GM18868 (cell line): ENCODE data around the gene PRSS8.
"Not testable (repeated sequence)": the region's sequence is repeated elsewhere in the genome, so short reads cannot be mapped to it uniquely, and the experiment has no call there.

Experiments
- ATAC-seq: cut with Tn5 transposase; IDR thresholded peaks from one replicate; pipeline ENCODE4 v1.9.1; 2021; ENCODE audit warnings: mild to moderate bottlenecking, moderate library complexity; ENCODE audit not compliant: unreplicated experiment

The PRSS8 gene

DNA sequence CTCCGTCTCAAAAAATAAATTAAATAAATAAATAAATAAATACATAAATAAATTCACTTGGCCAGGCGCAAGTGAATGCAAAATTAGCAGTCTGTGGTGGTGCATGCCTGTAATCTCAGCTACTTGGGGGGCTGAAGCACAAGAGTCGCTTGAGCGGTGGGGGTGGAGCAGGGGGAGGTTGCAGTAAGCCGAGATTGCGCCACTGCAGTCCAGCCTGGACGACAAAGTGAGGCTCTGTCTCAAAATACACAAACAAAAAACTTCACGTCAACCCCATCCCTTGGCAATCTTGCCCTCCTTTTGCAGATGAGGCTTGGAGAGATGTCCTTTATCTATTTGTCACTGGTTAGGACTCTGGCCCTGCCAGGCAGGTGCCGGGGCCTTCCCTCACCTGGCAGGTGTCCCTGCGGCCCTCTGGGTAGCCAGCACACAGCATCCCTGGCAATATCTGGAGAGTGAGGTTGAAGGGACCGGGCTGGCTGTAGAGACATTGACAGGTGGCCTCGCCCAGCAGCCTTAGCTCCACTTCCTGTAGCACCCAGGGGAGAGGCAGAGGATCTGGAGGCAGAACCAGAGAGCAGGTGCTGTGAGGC lies 10.0 kb upstream of the PRSS8 start:
- ATAC-seq, result no peak

DNA sequence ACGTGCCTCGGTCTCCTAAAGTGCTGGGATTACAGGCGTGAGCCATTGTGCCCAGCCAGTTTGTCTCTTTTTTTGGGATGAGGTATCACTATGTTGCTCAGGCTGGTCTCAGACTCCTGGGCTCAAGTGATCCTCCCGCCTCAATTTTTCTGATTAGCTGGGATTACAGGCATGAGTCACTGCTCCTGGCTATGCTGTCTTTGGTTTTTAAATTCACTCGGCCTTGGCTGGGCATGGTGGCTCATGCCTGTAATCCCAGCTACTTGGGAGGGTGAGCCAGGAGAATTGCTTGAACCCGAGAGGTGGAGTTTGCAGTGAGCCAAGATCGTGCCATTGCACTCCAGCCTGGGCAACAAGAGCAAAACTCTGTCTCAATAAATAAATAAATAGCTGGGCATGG lies 8.9 kb upstream of the PRSS8 start:
- not testable (repeated sequence) for ATAC-seq

- ATAC-seq, result no peak
These were observed 8.2 kb upstream of the PRSS8 start for GRCh38 chr16:31143694-31144148.

DNA sequence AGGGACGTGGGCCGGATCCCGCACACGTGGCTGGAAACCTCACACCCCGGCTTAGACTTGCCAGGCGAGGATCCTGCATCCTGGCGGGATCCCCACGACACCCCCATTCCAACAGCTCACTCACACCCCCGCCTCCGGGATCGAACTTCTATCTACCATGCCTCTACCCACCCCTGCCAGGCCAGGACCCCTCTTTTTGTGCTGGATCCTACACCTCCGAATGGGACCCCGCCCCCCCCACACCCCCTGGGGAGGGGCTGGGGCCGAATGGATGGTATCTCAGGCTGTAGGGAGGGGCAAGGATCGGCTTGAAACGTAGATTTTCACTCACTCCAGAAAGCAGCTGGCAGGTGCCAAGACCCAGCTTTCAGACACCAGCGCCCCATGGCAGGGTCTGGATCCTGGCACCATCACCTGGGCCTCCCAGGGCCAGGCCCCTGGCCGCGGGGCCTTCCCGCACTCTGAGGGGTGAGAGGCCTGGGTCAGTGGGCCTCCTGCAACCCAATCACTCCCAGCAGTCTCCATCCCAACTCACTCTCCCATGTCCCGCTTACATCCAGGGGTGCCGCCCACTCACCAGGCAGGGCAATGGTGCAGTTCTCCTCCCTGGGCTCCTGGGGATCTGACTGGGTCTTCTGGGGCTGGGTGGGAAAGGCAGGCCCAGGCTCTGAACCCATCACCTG lies 7.6 kb upstream of the PRSS8 start:
- ATAC-seq, result no peak

- ATAC-seq, result peak; percentile 86
These were observed 6.8 kb upstream of the PRSS8 start for GRCh38 chr16:31142109-31143010.

DNA sequence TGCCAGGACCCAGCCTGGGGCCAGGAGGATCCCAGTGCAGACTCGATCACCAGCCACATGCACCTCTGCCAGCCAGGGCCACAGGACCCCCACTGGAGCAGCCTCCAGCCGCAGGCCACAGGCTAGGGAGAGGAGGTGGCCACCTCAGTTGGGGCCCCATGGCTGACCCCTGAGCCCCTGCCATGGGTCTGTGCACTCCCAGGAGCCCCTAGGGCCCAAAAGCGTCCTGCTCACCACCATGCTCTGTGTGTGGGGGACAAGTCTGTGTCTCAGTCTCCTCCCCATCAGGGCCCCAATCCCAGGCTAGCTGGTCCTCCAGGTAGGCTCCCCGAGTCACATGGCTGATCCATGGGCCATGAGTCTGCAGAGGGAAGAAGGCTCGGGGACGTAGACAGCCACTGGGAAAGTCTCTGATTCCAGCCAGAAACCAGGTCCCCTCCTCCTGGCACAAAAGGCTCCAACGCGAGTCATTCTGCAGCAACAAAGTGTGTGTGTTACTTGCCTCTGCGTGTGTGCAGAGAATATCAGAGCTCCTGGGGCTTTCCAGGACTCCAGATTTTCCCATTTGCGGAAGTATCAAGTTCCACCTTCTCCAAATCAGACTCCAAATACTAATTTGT lies 6.1 kb upstream of the PRSS8 start:
- peak; percentile 1 for ATAC-seq

DNA sequence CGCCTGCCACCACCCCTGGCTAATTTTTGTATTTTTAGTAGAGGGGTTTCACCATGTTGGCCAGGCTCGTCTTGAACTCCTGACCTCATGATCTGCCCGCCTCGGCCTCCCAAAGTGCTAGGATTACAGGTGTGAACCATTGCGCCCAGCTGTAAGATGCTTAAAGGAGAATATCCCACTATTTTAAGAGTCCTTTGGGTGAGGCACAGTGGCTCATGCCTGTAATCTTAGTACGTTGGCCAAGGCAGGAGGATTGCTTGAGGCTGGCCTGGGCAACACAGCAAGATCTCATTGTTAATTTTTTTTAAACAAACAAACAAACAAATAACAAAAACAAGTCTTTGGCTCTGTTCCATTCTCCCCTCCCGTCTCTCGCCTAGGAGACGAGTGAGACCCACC lies 5.5 kb upstream of the PRSS8 start:
- not testable (repeated sequence) for ATAC-seq

- ATAC-seq, result no peak
These were observed 3.4 kb upstream of the PRSS8 start for GRCh38 chr16:31138621-31139578.

- ATAC-seq, result not testable (repeated sequence)
These were observed 1.4 kb upstream of the PRSS8 start for GRCh38 chr16:31136822-31137499.

DNA sequence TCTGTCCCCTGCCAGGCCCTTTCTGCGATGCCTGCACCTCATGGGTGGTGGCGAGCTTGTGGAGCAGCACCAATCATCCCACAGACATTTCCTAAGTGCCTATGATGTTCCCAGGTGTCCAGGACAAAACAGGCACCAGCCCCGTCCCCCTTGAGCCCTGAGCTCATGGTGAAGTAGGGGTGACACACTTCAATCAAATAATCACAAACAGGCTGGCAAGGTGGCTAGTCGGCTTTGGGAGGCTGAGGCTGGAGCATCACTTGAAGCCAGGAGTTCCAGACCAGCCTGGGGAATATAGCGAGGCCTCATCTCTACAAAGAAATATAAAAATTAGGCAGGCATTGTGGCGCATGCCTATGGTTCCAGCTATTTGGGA lies 748 bp upstream of the PRSS8 start:
- ATAC-seq, result no peak

DNA sequence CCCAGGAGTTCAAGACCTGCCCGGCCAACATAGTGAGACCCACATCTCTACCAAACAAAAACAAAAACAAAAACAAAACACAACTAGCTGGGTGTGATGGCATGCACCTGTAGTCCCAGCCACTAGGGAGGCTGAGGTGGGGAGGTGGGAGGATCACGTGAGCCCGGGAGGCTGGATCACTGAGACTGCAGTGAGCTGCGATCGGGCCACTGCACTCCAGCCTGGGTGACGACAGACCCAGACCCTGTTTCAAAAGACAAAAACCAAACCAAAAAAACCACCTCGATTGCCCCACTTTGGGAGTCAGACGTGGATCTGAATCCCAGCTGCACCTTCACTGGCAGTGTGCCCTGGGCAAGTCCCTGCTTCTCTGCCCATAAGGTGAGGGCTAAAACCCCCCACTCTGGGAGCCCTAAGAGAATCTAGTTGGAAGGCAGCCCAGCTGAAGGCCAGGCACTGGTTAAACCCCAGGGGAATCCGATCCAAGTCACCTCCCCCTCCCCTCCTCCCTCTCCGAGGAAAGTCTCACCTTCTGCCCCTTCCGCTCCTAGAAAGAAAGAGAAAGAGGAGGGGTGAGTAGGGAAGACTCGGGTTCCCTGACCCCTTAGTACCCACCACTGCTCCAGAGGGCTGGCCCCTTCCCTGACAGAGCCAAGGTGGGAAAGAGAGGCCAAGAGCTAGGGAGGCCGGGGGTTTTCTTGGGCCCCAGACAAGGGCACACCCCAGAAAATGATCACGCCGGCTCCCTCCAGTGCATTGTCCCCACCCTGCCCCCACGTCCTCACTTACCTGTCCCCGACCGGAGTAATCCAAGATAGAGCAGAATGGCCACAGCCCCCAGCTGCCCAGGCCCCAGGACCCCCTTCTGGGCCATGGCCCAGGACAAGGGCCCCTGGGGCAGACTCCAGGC lies 647 bp downstream of the PRSS8 start:
- ATAC-seq, result no peak

DNA sequence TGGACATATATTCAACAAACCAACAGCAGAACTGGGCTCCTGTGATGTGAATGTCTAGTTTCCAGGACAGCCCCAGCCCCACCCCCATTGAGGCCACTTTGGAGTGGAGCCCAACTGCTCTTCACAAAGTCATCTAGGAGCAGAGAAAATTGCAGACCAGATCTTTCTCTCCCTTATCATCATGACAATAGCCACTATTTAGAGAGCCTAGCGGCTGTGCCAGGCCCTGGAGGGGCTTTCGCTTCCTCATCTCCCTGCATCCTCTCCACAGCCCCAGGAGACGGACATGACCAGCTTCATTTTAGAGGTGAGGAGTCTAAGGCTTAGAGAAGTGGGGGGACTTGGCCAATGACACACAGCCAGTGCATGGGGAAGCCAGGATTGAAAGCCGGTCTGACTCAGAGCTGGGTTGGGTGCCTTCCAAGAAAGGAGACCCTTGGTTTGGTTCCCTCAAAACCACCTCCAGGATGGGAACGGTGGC lies 1.4 kb downstream of the PRSS8 start:
- ATAC-seq, result no peak

- ATAC-seq, result no peak
These were observed 2.5 kb downstream of the PRSS8 start for GRCh38 chr16:31133046-31133501.

DNA sequence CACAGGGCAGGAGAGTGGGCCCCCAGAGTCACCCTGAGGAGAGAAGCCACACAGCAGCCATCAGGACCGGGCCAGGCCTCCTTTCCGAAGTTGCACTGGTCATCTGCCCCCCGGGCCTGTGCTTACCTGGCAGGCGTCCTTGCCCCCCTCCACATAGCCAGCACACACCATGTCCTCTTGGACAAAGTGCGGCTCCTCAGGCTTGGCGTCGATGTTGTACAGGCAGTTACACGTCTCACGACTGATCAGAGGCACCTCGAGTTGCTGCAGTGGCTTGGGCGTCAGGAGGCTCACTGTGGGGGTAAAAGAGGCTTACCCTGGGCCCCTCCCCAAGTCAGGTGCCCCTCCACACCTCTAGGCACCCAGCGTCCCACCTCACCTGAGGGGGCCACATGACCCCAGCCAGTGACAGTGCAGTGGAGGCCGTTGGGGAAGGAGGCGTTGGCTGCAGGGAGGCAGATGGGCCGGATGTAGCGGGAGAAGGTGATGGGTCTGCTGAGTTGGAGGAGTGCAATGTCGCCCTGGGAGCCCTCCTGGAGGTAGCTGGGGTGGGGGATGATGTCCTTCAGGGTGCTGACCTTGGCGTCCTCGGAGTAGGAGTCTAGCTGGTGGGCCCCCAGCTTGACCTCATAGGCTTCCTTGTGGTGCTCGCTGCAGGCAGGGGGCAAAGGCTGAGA lies 3.1 kb downstream of the PRSS8 start:
- no peak for ATAC-seq

GRCh38 chr16:31131841-31132271 lies 3.7 kb downstream of the PRSS8 start:
- no peak for ATAC-seq

GRCh38 chr16:31131416-31131815 lies 4.1 kb downstream of the PRSS8 start:
- no peak for ATAC-seq

DNA sequence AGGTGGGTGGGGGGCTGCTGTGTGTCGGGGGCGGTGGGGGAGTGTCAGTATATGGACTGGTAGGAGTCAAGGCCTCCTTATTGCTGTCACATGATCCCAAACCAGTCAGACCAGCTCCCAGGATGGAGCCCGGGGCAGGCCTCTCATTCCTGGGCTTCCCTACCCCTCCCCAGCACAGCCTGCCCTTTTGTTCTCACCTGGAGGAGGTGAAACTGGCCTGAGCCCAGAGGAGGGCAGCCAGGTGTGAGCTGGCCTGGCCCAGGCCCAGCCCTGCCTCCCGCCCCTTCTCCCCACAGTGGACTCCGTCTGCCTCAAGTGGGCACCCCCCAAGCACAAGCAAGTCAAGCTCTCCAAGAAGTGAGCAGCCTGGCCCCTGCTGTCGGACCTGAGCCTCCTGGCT lies 4.6 kb downstream of the PRSS8 start:
- ATAC-seq, result no peak
